ENCODE measurements around the gene OR2F1. TPM values are rescaled to one million over a fixed set of nuclear protein-coding genes. Genes with fewer than 3 reads are reported as not detected.
"Not testable (repeated sequence)": the region's sequence is repeated elsewhere in the genome, so short reads cannot be mapped to it uniquely, and the experiment has no call there.

OR2F1 gene
- total RNA-seq, 1 experiment from 2014 or later: not detected

DNA sequence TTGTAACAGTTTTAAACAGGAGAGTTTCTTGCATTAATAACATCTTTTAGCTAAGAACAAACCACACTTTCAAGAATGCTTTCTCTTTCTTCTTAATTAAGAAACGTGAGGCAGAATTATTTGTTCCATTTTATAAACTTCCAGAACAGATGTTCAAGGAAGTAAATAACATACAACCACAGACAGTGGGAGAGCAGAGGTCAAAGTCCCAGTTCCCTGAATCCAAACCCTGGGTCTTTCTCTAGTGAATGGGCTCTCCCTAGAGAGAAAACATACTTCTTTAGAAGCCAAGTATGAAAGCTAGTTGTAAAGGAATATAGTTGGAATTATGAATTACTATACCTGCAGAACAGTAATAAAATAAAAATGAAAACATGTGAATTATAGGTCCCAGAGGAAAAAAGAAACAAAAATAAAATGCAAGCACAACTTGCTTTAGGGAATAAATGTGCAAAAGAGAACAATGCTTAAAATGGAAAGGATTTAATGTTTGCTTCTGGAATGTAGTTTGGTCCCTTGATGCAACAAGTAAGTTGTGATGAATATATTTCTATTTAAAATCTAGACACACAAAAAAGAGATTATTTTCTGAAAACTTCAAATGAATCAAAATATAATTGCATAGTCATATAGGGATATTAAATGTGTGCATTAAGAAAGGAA is 51.5 kb downstream of the OR2F1 start:
- DNase-seq (ENCODE audit: low read depth): no peak

DNA sequence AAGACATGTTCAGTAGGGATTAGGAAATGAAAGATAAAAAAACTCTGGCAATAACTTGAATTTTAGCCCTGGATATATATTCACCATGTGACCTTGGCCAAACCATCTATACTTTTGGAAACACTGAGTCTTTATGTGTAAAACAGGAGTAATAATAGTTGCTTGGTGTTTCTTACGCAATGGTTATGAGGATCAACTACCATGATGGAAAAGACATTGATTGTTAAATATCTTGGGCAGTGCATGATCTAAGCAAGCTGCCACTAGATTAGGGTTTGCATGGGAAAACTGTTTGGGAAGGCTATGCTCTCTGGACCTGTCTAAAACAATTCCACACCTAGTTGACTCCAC is 52.0 kb downstream of the OR2F1 start:
- DNase-seq (ENCODE audit: low read depth): no peak

DNA sequence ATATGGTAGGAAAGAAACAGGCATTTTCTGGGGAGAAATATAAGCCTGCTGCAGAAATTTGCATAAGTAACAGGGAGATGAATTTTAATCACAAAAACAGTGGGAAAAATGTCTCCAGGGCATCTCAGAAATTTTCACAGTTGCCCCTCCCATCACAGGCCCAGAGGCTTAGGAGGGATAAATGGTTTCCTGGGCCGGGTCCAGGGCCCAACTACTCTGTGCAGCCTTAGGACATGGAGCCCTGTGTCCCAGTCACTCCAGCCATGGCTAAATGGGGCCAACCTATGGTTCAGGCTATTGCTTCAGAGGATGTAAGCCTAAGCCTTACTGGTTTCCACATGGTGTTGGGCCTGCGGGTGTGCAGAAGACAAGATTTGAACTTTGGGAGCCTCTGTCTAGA is 54.7 kb downstream of the OR2F1 start:
- DNase-seq (ENCODE audit: low read depth): no peak

DNA sequence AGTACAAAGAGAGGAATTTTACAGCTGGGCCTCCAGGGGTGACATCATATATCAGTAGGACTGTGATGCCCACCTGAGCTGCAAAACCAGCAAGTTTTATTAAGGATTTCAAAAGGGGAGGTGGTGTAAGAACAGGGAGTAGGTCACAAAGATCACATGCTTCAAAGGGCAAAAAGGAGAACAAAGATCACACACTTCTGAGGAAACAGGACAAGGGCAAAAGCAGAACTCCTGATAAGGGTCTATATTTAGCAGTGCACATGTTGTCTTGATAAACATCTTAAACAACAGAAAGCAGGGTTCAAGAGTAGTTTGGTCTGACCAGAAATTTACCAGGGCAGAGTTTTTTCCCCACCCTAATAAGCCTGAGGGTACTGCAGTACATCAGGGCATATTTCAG is 55.4 kb downstream of the OR2F1 start:
- not testable (repeated sequence) for DNase-seq (ENCODE audit: low read depth)

DNA sequence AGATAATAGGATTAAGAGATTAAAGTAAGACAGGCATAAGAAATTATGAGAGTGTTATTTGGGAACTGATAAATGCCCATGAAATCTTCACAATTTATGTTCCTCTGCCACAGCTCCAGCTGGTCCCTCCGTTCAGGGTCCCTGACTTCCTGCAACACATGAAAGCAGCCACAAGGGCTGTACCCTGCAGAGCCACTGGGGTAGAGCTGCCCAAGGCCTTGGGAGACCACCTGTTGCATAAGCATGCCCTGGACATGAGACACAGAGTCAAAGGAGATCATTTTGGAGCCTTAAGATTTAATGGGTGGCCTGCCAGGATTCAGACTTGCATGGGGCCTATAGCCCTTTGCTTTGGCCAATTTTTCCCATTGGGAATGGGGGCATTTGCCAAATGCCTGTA is 56.2 kb downstream of the OR2F1 start:
- DNase-seq (ENCODE audit: low read depth): not testable (repeated sequence)

DNA sequence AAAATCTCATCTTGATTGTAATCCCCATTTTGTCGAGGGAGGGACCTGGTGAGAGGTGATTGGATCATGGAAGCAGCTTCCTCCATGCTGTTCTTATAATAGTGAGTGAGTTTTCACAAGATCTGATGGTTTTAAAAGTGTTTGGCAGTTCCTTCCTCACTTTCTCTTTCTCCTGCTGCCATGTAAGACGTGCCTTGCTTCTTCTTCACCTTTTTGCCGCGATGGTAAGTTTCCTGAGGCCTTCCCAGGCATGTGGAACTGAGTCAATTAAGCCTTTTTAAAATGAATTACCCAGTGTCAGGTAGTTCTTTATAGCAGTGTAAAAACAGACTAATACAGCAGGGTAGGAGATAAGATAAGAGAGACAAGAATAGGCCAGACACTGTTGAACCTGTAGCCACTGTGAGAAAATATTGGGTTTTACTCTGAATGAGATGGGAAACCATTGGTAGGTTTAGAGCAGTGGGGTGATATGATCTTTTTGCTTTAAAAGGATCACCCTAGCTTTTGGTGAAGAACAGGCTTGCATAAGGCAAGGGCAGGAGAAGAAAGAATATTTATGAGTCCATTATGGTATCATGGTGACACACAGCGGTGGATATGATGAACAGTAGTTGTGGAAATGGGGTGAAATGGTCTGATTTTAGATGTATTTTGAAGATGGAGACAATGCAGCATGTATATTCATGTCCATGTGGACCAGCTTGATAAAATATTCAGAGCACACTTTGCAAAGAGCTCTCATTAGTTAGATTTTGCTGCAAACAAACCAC is 57.0 kb downstream of the OR2F1 start:
- DNase-seq (ENCODE audit: low read depth): peak; percentile 40

Other genes with a start within 250 kb of the OR2F1 start
- gene CTAGE6, start 197.1 kb upstream of the OR2F1 start, total RNA-seq (2014; rRNA removed; shearing (Covaris generic)): not detected in 2 replicates
- 15.6 and 16.7 TPM in 2 replicates for gene TCAF1, start 52.7 kb upstream of the OR2F1 start, total RNA-seq (2014; rRNA removed; shearing (Covaris generic))
- not detected in 2 replicates for gene OR2F2, start 19.6 kb upstream of the OR2F1 start, total RNA-seq (2014; rRNA removed; shearing (Covaris generic))
- not detected in 2 replicates for gene OR6B1, start 45.5 kb downstream of the OR2F1 start, total RNA-seq (2014; rRNA removed; shearing (Covaris generic))
- not detected in 2 replicates for gene OR2A5, start 94.1 kb downstream of the OR2F1 start, total RNA-seq (2014; rRNA removed; shearing (Covaris generic))
- gene OR2A25, start 115.0 kb downstream of the OR2F1 start, total RNA-seq (2014; rRNA removed; shearing (Covaris generic)): not detected in 2 replicates
- not detected in 2 replicates for gene OR2A12, start 131.4 kb downstream of the OR2F1 start, total RNA-seq (2014; rRNA removed; shearing (Covaris generic))
- not detected in 2 replicates for gene OR2A2, start 154.7 kb downstream of the OR2F1 start, total RNA-seq (2014; rRNA removed; shearing (Covaris generic))
- not detected in 2 replicates for gene OR2A14, start 168.3 kb downstream of the OR2F1 start, total RNA-seq (2014; rRNA removed; shearing (Covaris generic))
- 0.14 and 0.17 TPM in 2 replicates for gene CTAGE4, start 228.6 kb downstream of the OR2F1 start, total RNA-seq (2014; rRNA removed; shearing (Covaris generic))
- 0.11 TPM in 1 of 2 replicates, not detected in the other for gene ARHGEF35, start 241.0 kb downstream of the OR2F1 start, total RNA-seq (2014; rRNA removed; shearing (Covaris generic))

Data from HT1080 (cell line).